Activated B cell treated with CpG ODN at 0.5 μM for 24 hours (primary cell): ENCODE measurements around the gene GNA14. TPM values are rescaled to one million over a fixed set of nuclear protein-coding genes. Genes with fewer than 3 reads are reported as not detected.
"Not testable (repeated sequence)": the region's sequence is repeated elsewhere in the genome, so short reads cannot be mapped to it uniquely, and the experiment has no call there.

Source experiments
- ATAC-seq: fragments of 200-7000 bp; cut with Tn5 transposase; one replicate; pipeline ENCODE4 v1.10.0; 2021; ENCODE audit warnings: low read depth, mild to moderate bottlenecking, moderate library complexity
- CTCF ChIA-PET: fragments of 350-600 bp; sonication (Branson Sonifier 250); formaldehyde crosslinking; loops from one replicate; lab custom pipeline; 2021; ENCODE audit warnings: antibody characterized with exemption; lab: Charles Lee
- POLR2A ChIA-PET: fragments of 350-600 bp; sonication (Branson Sonifier 250); formaldehyde crosslinking; loops from one replicate; lab custom pipeline; 2021; ENCODE audit warnings: antibody characterized with exemption; lab: Charles Lee
- DNase-seq: peaks from one replicate; pipeline ENCODE4 v3.0.0; 2022
- H3K27ac Mint-ChIP-seq: one replicate; pipeline ENCODE4 v1.8.0; 2020; ENCODE audit warnings: mixed read lengths
- H3K27me3 Mint-ChIP-seq: one replicate; pipeline ENCODE4 v1.8.0; 2021; ENCODE audit warnings: mixed read lengths
- H3K36me3 Mint-ChIP-seq: one replicate; pipeline ENCODE4 v1.8.0; 2021; ENCODE audit warnings: low read depth, mixed read lengths
- H3K4me1 Mint-ChIP-seq: one replicate; pipeline ENCODE4 v1.8.0; 2021; ENCODE audit warnings: mixed read lengths
- H3K4me3 Mint-ChIP-seq: one replicate; pipeline ENCODE4 v1.8.0; 2020; ENCODE audit warnings: mild to moderate bottlenecking, mixed read lengths
- H3K9me3 Mint-ChIP-seq: one replicate; pipeline ENCODE4 v1.8.0; 2020; ENCODE audit warnings: mixed read lengths
- CTCF ChIP-seq: fragments of 200-600 bp; IDR thresholded peaks from one replicate; pipeline ENCODE4 v1.8.0; 2022; ENCODE audit warnings: antibody characterized with exemption, mild to moderate bottlenecking
- intact Hi-C: fragments of 100-400 bp; cut with micrococcal nuclease; formaldehyde crosslinking; loops from one replicate; pipeline ENCODE4 v1.15.1; 2024
- total RNA-seq: library from RNA; stranded (reverse); gene quantifications from 2 replicates; pipeline ENCODE4 v1.2.3, GENCODE V29; 2022

The GNA14 gene
- not detected in 2 replicates for total RNA-seq

GRCh38 chr9:77648234-77649108, at the start of gene GNA14:
Gene GNA14 (minus strand): TSS chr9:77648322. CDS start chr9:77647793, 529 bp downstream.
- intact Hi-C loops = no loop called here
- Mint-ChIP-seq H3K36me3 (no peaks in the 10 kb centered on the region), H3K9me3 (no peaks in the 10 kb centered on the region), H3K4me1 (peaks cover 8% of the 10 kb centered on the region), H3K27me3 (peaks cover 34% of the 10 kb centered on the region), H3K4me3 (peak within 1 kb of the TSS; percentile 44), H3K27ac (no peak within 1 kb of the TSS)
- ATAC-seq = no peak
- DNase-seq = no peak
- POLR2A ChIA-PET = interaction anchor here (0.5 kb wide), 1 partner anchor 346 kb away, joined by 8 read pairs; no protein-coding TSS in a partner anchor
- CTCF ChIA-PET = no interaction called here
- TF ChIP-seq CTCF = no peak

DNA sequence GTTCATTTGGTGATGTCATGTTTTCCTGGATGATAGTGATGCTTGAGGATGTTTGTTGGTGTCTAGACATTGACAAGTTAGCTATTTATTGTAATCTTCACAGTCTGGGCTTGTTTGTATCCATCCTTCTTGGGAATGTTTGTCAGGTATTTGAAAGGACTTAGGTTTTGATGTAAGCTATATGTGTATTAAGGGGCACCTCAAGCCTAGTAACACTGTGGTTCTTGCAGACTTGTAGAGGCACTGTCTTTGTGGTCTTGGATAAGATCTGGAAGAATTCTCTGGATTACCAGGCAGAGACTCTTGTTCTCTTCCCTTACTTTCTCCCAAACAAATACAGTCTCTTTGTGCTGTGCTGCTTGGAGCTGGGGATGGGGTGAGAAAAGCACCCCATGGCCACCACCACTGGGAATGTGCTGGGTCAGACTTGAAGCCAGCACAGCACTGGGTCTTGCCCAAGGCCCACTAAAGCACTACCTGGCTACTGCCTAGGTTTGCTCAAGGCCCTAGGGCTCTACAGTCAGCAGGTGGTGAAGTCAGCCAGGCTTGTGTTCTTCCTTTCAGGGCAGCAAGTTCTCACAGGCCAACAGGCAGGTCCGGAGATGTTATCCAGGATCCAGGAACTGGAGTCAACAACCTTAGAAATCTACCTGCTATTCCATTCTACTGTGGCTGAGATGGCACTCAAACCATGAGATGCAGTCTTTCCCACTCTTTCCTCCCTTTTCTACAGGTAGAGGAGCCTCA, 49.3 kb upstream of the GNA14 start:
- ATAC-seq = no peak
- H3K4me3 Mint-ChIP-seq = no peak overlapping the region
- CTCF ChIA-PET = no interaction called here
- TF ChIP-seq CTCF = no peak
- no peaks in the 10 kb centered on the region for H3K36me3 Mint-ChIP-seq
- no peaks in the 10 kb centered on the region for H3K9me3 Mint-ChIP-seq
- no peaks in the 10 kb centered on the region for H3K4me1 Mint-ChIP-seq
- intact Hi-C loops = no loop called here
- H3K27me3 Mint-ChIP-seq = peaks cover 4% of the 10 kb centered on the region
- H3K27ac Mint-ChIP-seq = no peak overlapping the region
- POLR2A ChIA-PET = no interaction called here
- no peak for DNase-seq

- DNase-seq, CTCF ChIA-PET, POLR2A ChIA-PET, H3K36me3 Mint-ChIP-seq, H3K9me3 Mint-ChIP-seq, H3K4me3 Mint-ChIP-seq, ATAC-seq, H3K27ac Mint-ChIP-seq, intact Hi-C loops, H3K4me1 Mint-ChIP-seq, H3K27me3 Mint-ChIP-seq: not testable (repeated sequence)
These were observed 42.6 kb upstream of the GNA14 start for GRCh38 chr9:77690723-77691122.

DNA sequence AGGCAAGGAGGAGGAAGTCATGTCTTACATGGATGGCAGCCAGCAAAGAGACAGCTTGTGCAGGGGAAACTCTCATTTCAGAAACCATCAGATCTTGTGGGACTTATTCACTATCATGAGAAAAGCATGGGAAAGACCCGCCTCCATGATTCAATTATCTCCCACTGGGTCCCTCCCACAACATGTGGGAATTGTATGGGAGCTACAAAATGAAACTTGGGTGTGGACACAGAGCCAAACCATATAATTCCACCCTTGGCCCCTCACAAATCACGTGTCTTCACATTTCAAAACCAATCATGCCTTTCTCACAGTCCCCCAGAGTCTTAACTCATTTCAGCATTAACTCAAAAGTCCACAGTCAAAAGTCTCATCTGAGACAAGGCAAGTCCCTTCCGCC, 42.0 kb upstream of the GNA14 start:
- intact Hi-C loops, CTCF ChIA-PET, ATAC-seq, H3K27ac Mint-ChIP-seq, H3K4me1 Mint-ChIP-seq, H3K9me3 Mint-ChIP-seq, H3K27me3 Mint-ChIP-seq, H3K36me3 Mint-ChIP-seq, POLR2A ChIA-PET, H3K4me3 Mint-ChIP-seq, DNase-seq: not testable (repeated sequence)

GRCh38 chr9:77687737-77688136, 39.6 kb upstream of the GNA14 start:
- H3K4me1 Mint-ChIP-seq, intact Hi-C loops, H3K9me3 Mint-ChIP-seq: not testable (repeated sequence)

GRCh38 chr9:77680581-77680980, 32.5 kb upstream of the GNA14 start:
- intact Hi-C loops = no loop called here
- no peak for TF ChIP-seq CTCF
- POLR2A ChIA-PET = no interaction called here

More at GRCh38 chr9:77687737-77688136, 39.6 kb upstream of the GNA14 start:
- POLR2A ChIA-PET, DNase-seq, H3K4me3 Mint-ChIP-seq, H3K27ac Mint-ChIP-seq, H3K36me3 Mint-ChIP-seq, CTCF ChIA-PET, ATAC-seq, H3K27me3 Mint-ChIP-seq: not testable (repeated sequence)

More at GRCh38 chr9:77680581-77680980, 32.5 kb upstream of the GNA14 start:
- ATAC-seq = no peak
- no peaks in the 10 kb centered on the region for H3K9me3 Mint-ChIP-seq
- H3K4me1 Mint-ChIP-seq = no peaks in the 10 kb centered on the region
- H3K27me3 Mint-ChIP-seq = no peaks in the 10 kb centered on the region
- CTCF ChIA-PET = no interaction called here
- DNase-seq = no peak
- H3K36me3 Mint-ChIP-seq = no peaks in the 10 kb centered on the region
- H3K4me3 Mint-ChIP-seq = no peak overlapping the region
- no peak overlapping the region for H3K27ac Mint-ChIP-seq
